ENCODE results near the gene MICU2. TPM values are rescaled to one million over a fixed set of nuclear protein-coding genes. Genes with fewer than 3 reads are reported as not detected.
"Not testable (repeated sequence)": the region's sequence is repeated elsewhere in the genome, so short reads cannot be mapped to it uniquely, and the experiment has no call there.

Gene MICU2
- total RNA-seq, 2 experiments from 2014 or later = 36.2 to 37.4 TPM

- POLR2A ChIA-PET = no interaction called here
- Mint-ChIP-seq H3K4me3 (no peak overlapping the region), H3K36me3 (peaks cover 32% of the 10 kb centered on the region), H3K4me1 (peaks cover 17% of the 10 kb centered on the region), H3K27ac (no peak overlapping the region), H3K9me3 (peaks cover 12% of the 10 kb centered on the region), H3K27me3 (no peaks in the 10 kb centered on the region)
- DNase-seq = no peak
- ATAC-seq (ENCODE audit: low read depth) = no peak
Observed at GRCh38 chr13:21584973-21585592, 18.9 kb downstream of the MICU2 start.

DNA sequence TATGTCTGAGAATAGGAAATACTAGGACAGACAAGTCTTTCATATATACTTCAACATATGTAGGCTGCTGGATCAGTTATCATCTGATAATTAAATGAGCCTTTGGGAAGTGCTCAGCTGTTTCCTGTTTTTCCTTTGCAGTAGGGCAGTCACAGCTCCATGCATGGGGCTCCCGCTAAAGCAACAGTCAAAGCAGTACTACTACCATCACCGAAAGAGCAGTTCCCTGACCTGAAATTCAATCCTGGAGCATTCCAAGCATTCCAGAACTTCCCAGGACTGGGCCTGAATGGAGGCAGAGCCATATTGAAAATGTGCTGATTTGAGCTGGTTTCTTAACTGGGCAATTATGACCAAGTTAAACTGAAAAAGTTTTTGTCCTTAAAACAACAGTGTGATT, 20.5 kb downstream of the MICU2 start:
- H3K4me1 Mint-ChIP-seq = peaks cover 17% of the 10 kb centered on the region
- POLR2A ChIA-PET = no interaction called here
- DNase-seq (no peak), ATAC-seq (ENCODE audit: low read depth) (no peak)
- H3K9me3 Mint-ChIP-seq = peaks cover 5% of the 10 kb centered on the region
- no peak overlapping the region for H3K4me3 Mint-ChIP-seq
- H3K27ac Mint-ChIP-seq = no peak overlapping the region
- H3K36me3 Mint-ChIP-seq = peaks cover 23% of the 10 kb centered on the region
- H3K27me3 Mint-ChIP-seq = no peaks in the 10 kb centered on the region

DNA sequence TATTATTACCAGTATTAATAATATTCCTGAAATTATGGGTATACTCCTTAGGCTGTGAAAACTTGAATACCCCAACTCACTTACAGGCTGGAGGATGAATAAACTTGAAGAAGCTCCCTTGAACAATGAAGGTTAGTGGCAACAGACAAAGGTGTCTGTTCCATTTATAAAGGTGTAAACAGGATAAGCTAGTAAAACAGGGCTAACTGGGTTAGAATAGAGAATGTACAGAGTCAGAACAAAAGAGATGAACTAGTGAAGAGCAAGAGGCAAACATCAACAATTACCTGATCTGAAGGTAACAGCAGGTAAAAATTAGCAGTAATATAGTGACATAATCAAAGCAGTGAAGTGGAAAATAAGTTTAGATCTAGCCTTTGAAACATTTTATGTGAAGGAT, 23.2 kb downstream of the MICU2 start:
- peaks cover 20% of the 10 kb centered on the region for H3K36me3 Mint-ChIP-seq
- ATAC-seq (ENCODE audit: low read depth) = no peak
- H3K4me1 Mint-ChIP-seq = peaks cover 21% of the 10 kb centered on the region
- peak overlapping the region; percentile 40 for H3K27ac Mint-ChIP-seq
- POLR2A ChIA-PET = interaction anchor here (1.9 kb wide), 1 partner anchor 23 kb away, joined by 9 read pairs; the partner anchor contains the start of gene MICU2
- H3K9me3 Mint-ChIP-seq = peaks cover 5% of the 10 kb centered on the region
- no peak for DNase-seq
- no peaks in the 10 kb centered on the region for H3K27me3 Mint-ChIP-seq
- H3K4me3 Mint-ChIP-seq = no peak overlapping the region

GRCh38 chr13:21579754-21580316, 24.1 kb downstream of the MICU2 start:
- Mint-ChIP-seq H3K27ac (peak overlapping the region; percentile 51), H3K27me3 (no peaks in the 10 kb centered on the region), H3K4me3 (peak overlapping the region; percentile 11), H3K36me3 (peaks cover 17% of the 10 kb centered on the region), H3K4me1 (peaks cover 21% of the 10 kb centered on the region), H3K9me3 (peaks cover 5% of the 10 kb centered on the region)
- peak; percentile 92 for ATAC-seq (ENCODE audit: low read depth)
- POLR2A ChIA-PET = interaction anchor here (1.9 kb wide), 1 partner anchor 24 kb away, joined by 9 read pairs; the partner anchor contains the start of gene MICU2
- DNase-seq = no peak

DNA sequence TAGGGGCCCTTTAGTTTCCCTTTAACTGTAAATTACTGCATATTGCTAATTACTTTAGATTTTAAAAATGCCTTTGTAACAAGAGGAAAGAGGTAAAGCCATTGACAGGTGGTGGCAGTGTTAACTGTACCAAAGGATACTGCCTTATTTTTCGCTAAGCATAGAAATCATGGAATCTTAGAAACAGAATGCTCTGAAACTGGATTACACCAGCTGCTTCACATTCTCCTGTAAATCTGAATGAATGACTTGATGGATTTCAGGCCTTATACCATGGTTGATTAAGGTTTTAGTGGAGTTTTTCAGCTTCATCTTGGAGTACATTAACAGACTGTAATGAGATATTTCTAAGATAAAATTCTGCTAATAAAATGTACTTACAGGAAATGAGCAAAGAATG, 25.2 kb downstream of the MICU2 start:
- no peak overlapping the region for H3K4me3 Mint-ChIP-seq
- POLR2A ChIA-PET = interaction anchor here (1.2 kb wide), 1 partner anchor 25 kb away, joined by 5 read pairs; the partner anchor contains the start of gene MICU2
- no peak overlapping the region for H3K27ac Mint-ChIP-seq

DNA sequence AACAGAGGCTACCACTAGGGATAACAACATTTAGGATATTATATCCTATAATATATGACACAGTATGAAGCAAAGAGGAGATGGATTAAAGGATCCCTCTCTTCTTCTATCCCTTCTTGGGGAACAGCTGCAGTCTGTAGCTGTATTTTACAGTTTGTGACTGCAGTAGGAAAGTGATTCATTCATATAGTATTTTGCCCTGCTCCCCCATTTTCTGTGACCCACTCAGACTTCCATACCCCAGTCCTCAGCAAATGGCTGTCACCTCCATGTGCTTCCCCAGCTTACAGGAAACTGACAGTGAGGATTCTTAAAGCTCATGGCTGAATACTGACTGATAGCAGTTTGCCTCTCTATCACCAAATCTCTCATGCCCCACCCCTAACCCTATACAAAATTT, 27.5 kb downstream of the MICU2 start:
- POLR2A ChIA-PET = interaction anchor here (1.9 kb wide), 1 partner anchor 27 kb away, joined by 9 read pairs; the partner anchor contains the start of gene MICU2

More for the DNA sequence above, 25.2 kb downstream of the MICU2 start:
- Mint-ChIP-seq H3K4me1 (peaks cover 21% of the 10 kb centered on the region), H3K36me3 (peaks cover 15% of the 10 kb centered on the region), H3K9me3 (peaks cover 5% of the 10 kb centered on the region), H3K27me3 (no peaks in the 10 kb centered on the region)
- DNase-seq (no peak), ATAC-seq (ENCODE audit: low read depth) (no peak)

DNA sequence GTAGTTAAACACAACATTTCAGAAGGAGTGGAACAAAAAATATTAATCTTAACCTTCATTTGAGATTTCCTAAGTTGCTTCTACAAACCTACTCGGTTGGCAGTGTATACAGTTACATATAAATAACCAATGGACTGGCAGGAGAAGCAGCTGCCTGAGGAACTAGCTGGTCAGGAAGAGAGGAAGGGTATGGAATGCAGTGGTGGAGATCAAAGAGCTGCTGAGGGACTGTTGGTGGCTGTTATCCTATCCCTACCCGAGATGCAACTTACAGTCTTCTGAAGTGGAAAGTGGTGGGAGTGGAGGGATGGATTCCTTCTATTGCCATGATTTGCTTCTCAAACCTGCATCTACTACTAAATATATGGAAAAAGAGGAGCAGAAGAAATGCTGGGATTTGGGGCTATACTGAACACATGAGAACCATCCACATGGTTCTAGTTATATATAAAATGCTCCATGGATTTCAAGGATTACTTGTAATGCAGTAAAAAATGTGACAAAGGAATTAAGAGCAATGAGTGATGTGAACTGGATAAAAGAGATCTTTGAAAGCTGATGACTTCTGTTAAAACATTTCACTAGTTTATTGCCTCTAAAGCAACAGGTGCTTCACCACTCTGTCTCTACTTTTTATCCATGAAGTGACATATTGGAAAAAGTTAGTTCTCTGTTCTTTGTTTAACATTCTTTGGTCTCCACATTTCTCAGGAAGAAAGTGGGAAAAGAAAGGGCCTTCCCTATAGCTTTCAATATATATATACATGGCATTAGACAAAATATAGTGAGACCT, 29.9 kb downstream of the MICU2 start:
- Mint-ChIP-seq H3K27ac (no peak overlapping the region), H3K4me3 (no peak overlapping the region), H3K27me3 (no peaks in the 10 kb centered on the region), H3K9me3 (no peaks in the 10 kb centered on the region), H3K36me3 (no peaks in the 10 kb centered on the region), H3K4me1 (peaks cover 6% of the 10 kb centered on the region)
- ATAC-seq (ENCODE audit: low read depth) (no peak), DNase-seq (no peak)
- POLR2A ChIA-PET = interaction anchor here (0.7 kb wide), 1 partner anchor 15 kb away, joined by 3 read pairs; no protein-coding TSS in a partner anchor

More for the DNA sequence above, 27.5 kb downstream of the MICU2 start:
- H3K27me3 Mint-ChIP-seq = no peaks in the 10 kb centered on the region
- H3K9me3 Mint-ChIP-seq = no peaks in the 10 kb centered on the region
- H3K4me3 Mint-ChIP-seq = no peak overlapping the region
- H3K27ac Mint-ChIP-seq = no peak overlapping the region
- DNase-seq (no peak), ATAC-seq (ENCODE audit: low read depth) (no peak)
- peaks cover 15% of the 10 kb centered on the region for H3K4me1 Mint-ChIP-seq
- H3K36me3 Mint-ChIP-seq = peaks cover 3% of the 10 kb centered on the region

GRCh38 chr13:21569686-21570085, 34.3 kb downstream of the MICU2 start:
- Mint-ChIP-seq H3K36me3 (peaks cover 10% of the 10 kb centered on the region), H3K27ac (no peak overlapping the region), H3K4me3 (no peak overlapping the region), H3K9me3 (no peaks in the 10 kb centered on the region), H3K27me3 (no peaks in the 10 kb centered on the region), H3K4me1 (peaks cover 8% of the 10 kb centered on the region)
- POLR2A ChIA-PET = no interaction called here
- ATAC-seq (ENCODE audit: low read depth) = no peak
- DNase-seq = no peak

GRCh38 chr13:21568854-21569253, 35.1 kb downstream of the MICU2 start:
- POLR2A ChIA-PET = no interaction called here
- peaks cover 8% of the 10 kb centered on the region for H3K4me1 Mint-ChIP-seq
- no peak overlapping the region for H3K4me3 Mint-ChIP-seq
- H3K36me3 Mint-ChIP-seq = peaks cover 18% of the 10 kb centered on the region
- ATAC-seq (ENCODE audit: low read depth) (no peak), DNase-seq (no peak)
- H3K9me3 Mint-ChIP-seq = no peaks in the 10 kb centered on the region
- no peaks in the 10 kb centered on the region for H3K27me3 Mint-ChIP-seq
- no peak overlapping the region for H3K27ac Mint-ChIP-seq

DNA sequence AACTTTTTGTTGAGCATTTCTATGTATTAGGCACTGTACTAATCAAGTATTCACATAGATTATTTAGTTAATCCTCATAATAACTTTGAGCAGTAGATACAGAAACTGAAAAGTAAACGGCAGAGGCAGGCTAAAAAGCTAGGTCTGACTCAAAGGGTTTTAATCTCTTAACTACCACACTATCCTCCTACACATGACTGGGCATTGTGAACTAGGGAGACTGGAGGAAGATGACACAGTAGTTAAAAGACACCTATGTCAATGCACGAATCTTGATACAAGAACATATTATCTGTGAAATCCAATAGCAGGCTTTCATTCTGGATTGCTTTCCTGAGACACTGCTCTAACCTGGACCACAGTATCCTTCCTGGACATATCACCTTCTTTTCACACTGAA, 36.3 kb downstream of the MICU2 start:
- Mint-ChIP-seq H3K36me3 (peaks cover 27% of the 10 kb centered on the region), H3K4me1 (peaks cover 8% of the 10 kb centered on the region), H3K27ac (no peak overlapping the region), H3K9me3 (no peaks in the 10 kb centered on the region), H3K4me3 (no peak overlapping the region), H3K27me3 (no peaks in the 10 kb centered on the region)
- DNase-seq (no peak), ATAC-seq (ENCODE audit: low read depth) (no peak)
- POLR2A ChIA-PET = no interaction called here

GRCh38 chr13:21557995-21558394, 46.0 kb downstream of the MICU2 start:
- H3K4me1 Mint-ChIP-seq = no peaks in the 10 kb centered on the region
- H3K27ac Mint-ChIP-seq = no peak overlapping the region
- ATAC-seq (ENCODE audit: low read depth) (no peak), DNase-seq (no peak)
- H3K9me3 Mint-ChIP-seq = no peaks in the 10 kb centered on the region
- H3K27me3 Mint-ChIP-seq = no peaks in the 10 kb centered on the region
- peaks cover 37% of the 10 kb centered on the region for H3K36me3 Mint-ChIP-seq
- POLR2A ChIA-PET = interaction anchor here (1.0 kb wide), 1 partner anchor 46 kb away, joined by 3 read pairs; the partner anchor contains the start of gene MICU2
- H3K4me3 Mint-ChIP-seq = no peak overlapping the region

DNA sequence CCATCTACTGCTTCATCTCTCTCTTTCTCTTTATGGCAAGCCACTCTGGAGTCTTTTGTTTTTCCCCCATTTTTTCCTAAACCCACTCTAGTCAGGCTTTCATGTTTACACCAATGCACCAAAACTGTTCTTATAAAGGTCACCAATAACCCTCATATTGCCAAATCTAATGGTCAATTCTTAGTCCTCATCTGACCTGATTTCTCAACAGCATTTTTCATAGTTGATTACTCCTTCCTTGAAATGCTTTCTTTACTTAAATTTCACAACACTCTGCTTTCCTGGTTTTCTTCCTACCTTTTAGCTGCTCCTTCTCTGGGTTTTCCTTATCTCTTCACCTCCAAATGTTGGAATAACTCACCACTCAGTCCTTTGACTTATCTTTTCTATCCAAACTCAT, 47.9 kb downstream of the MICU2 start:
- Mint-ChIP-seq H3K27me3 (no peaks in the 10 kb centered on the region), H3K4me1 (peaks cover under 1% of the 10 kb centered on the region), H3K9me3 (no peaks in the 10 kb centered on the region), H3K4me3 (no peak overlapping the region), H3K27ac (no peak overlapping the region), H3K36me3 (peaks cover 34% of the 10 kb centered on the region)
- ATAC-seq (ENCODE audit: low read depth) (no peak), DNase-seq (no peak)
- POLR2A ChIA-PET = no interaction called here

DNA sequence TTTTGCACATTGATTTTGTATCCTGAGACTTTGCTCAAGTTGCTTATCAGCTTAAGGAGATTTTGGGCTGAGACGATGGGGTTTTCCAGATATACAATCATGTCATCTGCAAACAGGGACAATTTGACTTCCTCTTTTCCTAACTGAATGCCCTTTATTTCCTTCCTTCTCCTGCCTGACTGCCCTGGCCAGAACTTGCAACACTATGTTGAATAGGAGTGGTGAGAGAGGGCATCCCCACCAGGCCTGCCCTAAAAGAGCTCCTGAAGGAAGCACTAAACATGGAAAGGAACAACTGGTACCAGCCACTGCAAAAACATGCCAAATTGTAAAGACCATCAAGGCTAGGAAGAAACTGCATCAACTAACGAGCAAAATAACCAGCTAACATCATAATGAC, 50.7 kb downstream of the MICU2 start:
- POLR2A ChIA-PET; DNase-seq; H3K4me3 Mint-ChIP-seq; H3K4me1 Mint-ChIP-seq; ATAC-seq (ENCODE audit: low read depth); H3K27me3 Mint-ChIP-seq; H3K9me3 Mint-ChIP-seq; H3K27ac Mint-ChIP-seq: not testable (repeated sequence)
- peaks cover 32% of the 10 kb centered on the region for H3K36me3 Mint-ChIP-seq

All from activated naive CD8-positive, alpha-beta T cell treated with anti-CD3 and anti-CD28 coated beads, Interleukin-2, amount 10 ng/mL, durations not matched to agents 7 days and 5 days (primary cell).